HepG2 (cell line): ENCODE measurements around the gene ARID5B. TPM values are rescaled to one million over a fixed set of nuclear protein-coding genes. Genes with fewer than 3 reads are reported as not detected.

Experiments used
- ATAC-seq: fragments of 200-7000 bp; cut with Tn5 transposase; 3 replicates; pipeline ENCODE4 v1.9.1; 2020; ENCODE audit warnings: mild to moderate bottlenecking, moderate library complexity
- BruUV-seq: library from RNA; stranded (reverse); fragments of 400-500 nt; replicated peaks from 2 replicates; lab custom pipeline; 2021; lab: Mats Ljungman, UMichigan
- CTCF ChIA-PET: fragments of 300-600 bp; formaldehyde crosslinking; extraction: SDS; loops from one replicate; lab custom pipeline; 2021; ENCODE audit warnings: low total read pairs, inconsistent platforms, low intra/inter-chr PET ratio; lab: Yijun Ruan, JAX
- POLR2A ChIA-PET: fragments of 350-600 bp; sonication (Branson Sonifier 250); formaldehyde crosslinking; loops from one replicate; lab custom pipeline; 2020; ENCODE audit warnings: antibody characterized with exemption, inconsistent platforms; lab: Yijun Ruan, JAX
- DNase-seq: peaks from one replicate; pipeline ENCODE4 v3.0.0-alpha.2; 2015; ENCODE audit warnings: low spot score
- FAIRE-seq: peaks from 3 replicates; lab custom pipeline; 2011; peaks lifted over from hg19 to GRCh38; lab: Jason Lieb, UNC
- H2AFZ ChIP-seq: one replicate; pipeline ENCODE4 v1.6.1; 2011; ENCODE audit warnings: low read length, inconsistent platforms
- H3K27ac ChIP-seq: fragments of 300-600 bp; 3 replicates; pipeline ENCODE4 v1.8.0; 2011; ENCODE audit warnings: mixed run types, mild to moderate bottlenecking, mixed read lengths, low read length, inconsistent platforms; ENCODE audit not compliant: insufficient read depth; ENCODE audit errors: extremely low read length
- H3K27me3 ChIP-seq, 2 experiments: fragments of 200-600 bp in 1 of 2; 2 replicates in 1 of 2; 3 replicates in 1 of 2; pipeline versions ENCODE4 v1.6.0 to v1.8.0; 2011; ENCODE audit warnings: low read length in 2 of 2, mild to moderate bottlenecking in 2 of 2, moderate library complexity in 2 of 2, inconsistent platforms in 1 of 2; ENCODE audit not compliant: insufficient read depth in 2 of 2, control insufficient read depth in 1 of 2
- H3K36me3 ChIP-seq, 2 experiments: fragments of 200-600 bp in 1 of 2; replicated peaks in 1 of 2; 2 replicates in 1 of 2; 3 replicates in 1 of 2; pipeline versions ENCODE4 v1.5.1 to v1.8.0; 2011; ENCODE audit warnings: low read length in 2 of 2, inconsistent platforms in 1 of 2; ENCODE audit not compliant: insufficient read depth in 2 of 2, control insufficient read depth in 1 of 2
- H3K4me1 ChIP-seq: 2 replicates; pipeline ENCODE4 v1.5.1; 2012; ENCODE audit warnings: low read length, inconsistent platforms; ENCODE audit not compliant: insufficient read depth
- H3K4me2 ChIP-seq: 2 replicates; pipeline ENCODE4 v1.6.0; 2011; ENCODE audit warnings: low read depth, low read length, inconsistent platforms
- H3K4me3 ChIP-seq, 3 experiments: fragments of 200-600 bp in 1 of 3; sonication (generic), shearing (Covaris generic) in 1 of 3; replicated peaks in 1 of 3; 2 replicates each; pipeline ENCODE4 v1.5.1; 2011 to 2016; ENCODE audit warnings: low read length in 3 of 3, inconsistent platforms in 2 of 3, low read depth in 2 of 3, mild to moderate bottlenecking in 2 of 3, control low read depth in 1 of 3, mixed read lengths in 1 of 3; ENCODE audit not compliant: insufficient read depth in 1 of 3
- H3K79me2 ChIP-seq: one replicate; pipeline ENCODE4 v1.6.1; 2011; ENCODE audit warnings: low read length, inconsistent platforms; ENCODE audit not compliant: insufficient read depth
- H3K9ac ChIP-seq: 2 replicates; pipeline ENCODE4 v1.6.0; 2011; ENCODE audit warnings: mild to moderate bottlenecking, low read depth, low read length, inconsistent platforms; ENCODE audit not compliant: insufficient read depth
- H3K9me3 ChIP-seq: 2 replicates; pipeline ENCODE4 v1.5.1; 2012; ENCODE audit warnings: mild to moderate bottlenecking, low read length
- H4K20me1 ChIP-seq: 2 replicates; pipeline ENCODE4 v1.6.0; 2011; ENCODE audit warnings: inconsistent platforms, mild to moderate bottlenecking, low read length, moderate library complexity; ENCODE audit not compliant: insufficient read depth
- EED ChIP-seq: sonication (generic); formaldehyde crosslinking; IDR thresholded peaks from 2 replicates; pipeline ENCODE4 v1.5.0; 2020; ENCODE audit warnings: mild to moderate bottlenecking, missing genetic modification reagents
- HNRNPLL ChIP-seq: fragments of 200-400 bp; formaldehyde crosslinking; IDR thresholded peaks from 2 replicates; pipeline ENCODE4 v1.6.1; 2017; ENCODE audit warnings: mild to moderate bottlenecking, low read depth, low read length; ENCODE audit not compliant: poor library complexity, severe bottlenecking
- KDM3A ChIP-seq: IDR thresholded peaks from 2 replicates; pipeline ENCODE4 v1.6.1; 2018; ENCODE audit warnings: low read depth, missing compliant biosample characterization
- ZNF318 ChIP-seq: sonication (generic); formaldehyde crosslinking; IDR thresholded peaks from 2 replicates; pipeline ENCODE4 v1.4.0; 2020; ENCODE audit warnings: mild to moderate bottlenecking, missing genetic modification reagents
- WGBS: methylation state at CpG from one replicate; pipeline ENCODE4 v1.1.6; 2017; ENCODE audit warnings: low lambda C conversion rate; 5-methylcytosine and 5-hydroxymethylcytosine counted together
- in situ Hi-C: cut with HindIII; loops from 2 replicates; pipeline ENCODE4 v1.10.0; 2017; ENCODE audit warnings: low pct_unique_long_range_greater_than_20kb; ENCODE audit not compliant: extremely low pct_ligation_motif_present
- intact Hi-C: fragments of 100-400 bp; cut with micrococcal nuclease; formaldehyde crosslinking; loops from one replicate; pipeline ENCODE4 v1.10.0; 2022; ENCODE audit not compliant: unreplicated experiment
- polyA plus RNA-seq, 8 experiments: library from polyadenylated mRNA; depleted of rRNA in 3 of 8; stranded (reverse) in 7 of 8; unstranded in 1 of 8; fragments of >200 nt; fragmentation: Illumina TruSeq in 4 of 8; extraction: Trizol in 4 of 8; gene quantifications; 2 replicates each; pipeline versions ENCODE4 v1.2.1 to v1.2.3, GENCODE V29; 2011 to 2016; ENCODE audit warnings: low read depth in 4 of 8, missing spikeins in 1 of 8, mixed read lengths in 1 of 8; ENCODE audit not compliant: insufficient read depth in 1 of 8
- total RNA-seq, 5 experiments: library from RNA; depleted of rRNA; stranded (reverse); fragments of >200 nt; fragmentation: Illumina TruSeq; extraction: Trizol; gene quantifications; 2 replicates each; pipeline ENCODE4 v1.2.3, GENCODE V29; 2016; ENCODE audit warnings: low read depth in 1 of 5
- TF ChIP-seq, protein P1 (sequence below): sonication (generic); formaldehyde crosslinking; IDR thresholded peaks from 2 replicates; pipeline ENCODE4 v1.5.0; 2020; ENCODE audit warnings: missing genetic modification reagents

Gene ARID5B
- total and polyA plus RNA-seq, 2 of the 13 experiments (the other 11 are each of a cell fraction or from before 2014, with no cell fraction given), result 6.2 to 21.1 TPM

DNA sequence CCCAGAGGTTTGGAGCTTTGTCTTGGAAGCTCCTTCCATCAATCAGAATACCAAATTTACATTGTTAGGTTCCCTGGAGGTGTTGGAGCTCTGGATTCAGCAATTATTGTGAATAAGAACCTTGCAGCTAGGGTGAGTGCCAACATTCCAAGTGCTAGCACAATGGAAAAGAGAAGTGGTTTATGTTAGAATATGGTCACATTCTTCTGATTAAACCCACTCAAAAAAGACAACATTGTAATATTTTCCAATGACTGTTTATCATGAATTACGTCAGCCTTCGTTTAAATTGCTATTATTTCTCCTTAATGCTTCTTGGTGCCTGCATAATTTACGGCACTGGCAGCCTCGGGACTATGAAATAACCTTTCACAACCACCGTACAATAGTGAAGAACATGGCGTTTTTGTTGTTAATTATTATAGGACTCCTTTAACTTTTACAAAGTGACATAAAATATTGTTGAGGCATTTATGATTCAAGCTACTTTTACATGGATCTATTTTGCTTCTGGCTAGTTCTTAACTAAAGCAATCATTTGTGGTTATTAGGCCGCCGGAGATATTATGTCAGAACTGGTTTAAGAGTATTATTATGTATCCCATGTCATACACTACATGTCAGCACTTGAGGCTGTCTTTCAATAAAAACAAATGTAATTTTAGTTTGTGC is 117.7 kb downstream of the ARID5B start:
- Histone ChIP-seq H3K4me2 (no peak overlapping the region), H3K79me2 (no peaks in the 10 kb centered on the region), H3K9me3 (no peaks in the 10 kb centered on the region), H3K36me3 (peaks cover 0 to 2% of the 10 kb centered on the region in 2 experiments; a peak in 3 of 5 replicates), H4K20me1 (no peaks in the 10 kb centered on the region), H3K4me3 (no peak overlapping the region), H3K27me3 (no peaks in the 10 kb centered on the region), H3K27ac (no peak overlapping the region), H3K4me1 (peaks cover 42% of the 10 kb centered on the region), H2AFZ (no peak overlapping the region), H3K9ac (no peak overlapping the region)
- DNase-seq (no peak), ATAC-seq (no peak), FAIRE-seq (no peak)
- no TSS peak for BruUV-seq
- intact Hi-C loops (no loop called here), in situ Hi-C loops (no loop called here)
- 97% methylated on average over 8 of the region's 8 CpGs for WGBS
- TF ChIP-seq, protein P1, sequence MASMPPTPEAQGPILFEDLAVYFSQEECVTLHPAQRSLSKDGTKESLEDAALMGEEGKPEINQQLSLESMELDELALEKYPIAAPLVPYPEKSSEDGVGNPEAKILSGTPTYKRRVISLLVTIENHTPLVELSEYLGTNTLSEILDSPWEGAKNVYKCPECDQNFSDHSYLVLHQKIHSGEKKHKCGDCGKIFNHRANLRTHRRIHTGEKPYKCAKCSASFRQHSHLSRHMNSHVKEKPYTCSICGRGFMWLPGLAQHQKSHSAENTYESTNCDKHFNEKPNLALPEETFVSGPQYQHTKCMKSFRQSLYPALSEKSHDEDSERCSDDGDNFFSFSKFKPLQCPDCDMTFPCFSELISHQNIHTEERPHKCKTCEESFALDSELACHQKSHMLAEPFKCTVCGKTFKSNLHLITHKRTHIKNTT (CRISPR knock-in tag), result no peak
- no peak for TF ChIP-seq HNRNPLL
- no peak for TF ChIP-seq KDM3A (CRISPR knock-in tag)
- no peak for TF ChIP-seq EED (CRISPR knock-in tag)
- TF ChIP-seq ZNF318 (CRISPR knock-in tag), result no peak
- ChIA-PET CTCF (no interaction called here), POLR2A (interaction anchor here (1.7 kb wide), 1 partner anchor 9 kb away, joined by 3 read pairs; no protein-coding TSS in a partner anchor)
